Retina (tissue), 1 donor: ENCODE measurements around the gene USP17L25.
"Not testable (repeated sequence)": the region's sequence is repeated elsewhere in the genome, so short reads cannot be mapped to it uniquely, and the experiment has no call there.

Experiments
- DNase-seq: peaks from one replicate; pipeline ENCODE4 v3.0.0-alpha.2; 2016

The USP17L25 gene

GRCh38 chr4:9329611-9330010 is at the start of gene USP17L25:
USP17L25 (plus strand) TSS chr4:9329911; CDS start chr4:9329911, 0 bp downstream.
- not testable (repeated sequence) for DNase-seq

- DNase-seq, result not testable (repeated sequence)
These were observed 5.5 kb upstream of the USP17L25 start for GRCh38 chr4:9324191-9324590.

- not testable (repeated sequence) for DNase-seq
These were observed 4.8 kb upstream of the USP17L25 start, which contains the start of gene USP17L24 for GRCh38 chr4:9324865-9325264. USP17L24 (plus strand) TSS chr4:9325165; CDS start chr4:9325165, 0 bp downstream.

- not testable (repeated sequence) for DNase-seq
These were observed 4.6 kb downstream of the USP17L25 start, which contains the start of gene USP17L26 for GRCh38 chr4:9334358-9334757. USP17L26 (plus strand) TSS chr4:9334658; CDS start chr4:9334658, 0 bp downstream.

- DNase-seq, result not testable (repeated sequence)
These were observed 9.4 kb downstream of the USP17L25 start, which contains the start of gene USP17L5 for GRCh38 chr4:9339103-9339502. USP17L5 (plus strand) TSS chr4:9339403; CDS start chr4:9339403, 0 bp downstream.

- not testable (repeated sequence) for DNase-seq
These were observed 14.1 kb downstream of the USP17L25 start, which contains the start of gene USP17L27 for GRCh38 chr4:9343848-9344247. USP17L27 (plus strand) TSS chr4:9344148; CDS start chr4:9344148, 0 bp downstream.

GRCh38 chr4:9348593-9348992 is 18.9 kb downstream of the USP17L25 start, which contains the start of gene USP17L28:
USP17L28 (plus strand) TSS chr4:9348893; CDS start chr4:9348893, 0 bp downstream.
- not testable (repeated sequence) for DNase-seq

GRCh38 chr4:9350866-9351265 is 21.2 kb downstream of the USP17L25 start:
- DNase-seq, result not testable (repeated sequence)

- DNase-seq, result not testable (repeated sequence)
These were observed 23.6 kb downstream of the USP17L25 start, which contains the start of gene USP17L29 for GRCh38 chr4:9353338-9353737. USP17L29 (plus strand) TSS chr4:9353638; CDS start chr4:9353638, 0 bp downstream.

- DNase-seq, result not testable (repeated sequence)
These were observed 33.1 kb downstream of the USP17L25 start, which contains the start of gene USP17L30 for GRCh38 chr4:9362829-9363228. USP17L30 (plus strand) TSS chr4:9363129; CDS start chr4:9363129, 0 bp downstream.

- not testable (repeated sequence) for DNase-seq
These were observed 50.2 kb downstream of the USP17L25 start for GRCh38 chr4:9379881-9380280.
